Spinal cord (tissue), 10 donors: ENCODE measurements around the gene SLC37A4. TPM values are rescaled to one million over a fixed set of nuclear protein-coding genes. Genes with fewer than 3 reads are reported as not detected.
A peak's percentile ranks its signal among the peaks of the same experiment; 100 is the strongest.
"Not testable (repeated sequence)": the region's sequence is repeated elsewhere in the genome, so short reads cannot be mapped to it uniquely, and the experiment has no call there.

Experiments used
- DNase-seq, 6 donors: peaks; one replicate each; pipeline versions ENCODE4 v3.0.0 to v3.0.0-alpha.2; 2013 to 2015; ENCODE audit warnings: low spot score in 6 of 6, low read depth in 4 of 6
- H3K27ac ChIP-seq: one replicate; pipeline ENCODE4 v1.5.1; 2013; ENCODE audit warnings: low read depth, low read length, control low read depth
- H3K27me3 ChIP-seq: one replicate; pipeline ENCODE4 v1.6.1; 2013; ENCODE audit warnings: low read length; ENCODE audit not compliant: control insufficient read depth, insufficient read depth
- H3K36me3 ChIP-seq: one replicate; pipeline ENCODE4 v1.6.1; 2013; ENCODE audit warnings: low read length; ENCODE audit not compliant: control insufficient read depth, insufficient read depth
- H3K4me1 ChIP-seq: one replicate; pipeline ENCODE4 v1.6.1; 2013; ENCODE audit warnings: low read length; ENCODE audit not compliant: control insufficient read depth, insufficient read depth
- H3K4me3 ChIP-seq: one replicate; pipeline ENCODE4 v1.5.1; 2013; ENCODE audit warnings: low read depth, low read length, control low read depth
- H3K9me3 ChIP-seq: one replicate; pipeline ENCODE4 v1.6.1; 2013; ENCODE audit warnings: low read length; ENCODE audit not compliant: control insufficient read depth, insufficient read depth
- WGBS: methylation state at CpG from one replicate; pipeline ENCODE4 v1.1.5; 2013; ENCODE audit warnings: missing lambda C conversion rate; ENCODE audit not compliant: insufficient coverage; 5-methylcytosine and 5-hydroxymethylcytosine counted together
- long read RNA-seq, 4 donors: transcript quantifications; one replicate each; lab custom pipeline, GENCODE V29; 2026
- polyA plus RNA-seq, 2 donors: library from polyadenylated mRNA; unstranded; fragments of 120-200 nt; gene quantifications; one replicate each; pipeline ENCODE4 v1.2.1, GENCODE V29; 2013; ENCODE audit not compliant: insufficient read length in 2 of 2
- total RNA-seq, 2 donors: library from RNA; depleted of rRNA in 1 of 2; stranded (reverse); fragments of 120-200 nt in 1 of 2; fragments of >200 nt in 1 of 2; gene quantifications; one replicate each; pipeline versions ENCODE4 v1.2.3 to v1.2.4, GENCODE V29; 2013 to 2014
- donor health status: healthy.

SLC37A4 gene
- total RNA-seq (10 to 100 TPM in 1 of 2 donors, 1 to 10 TPM in 1; 8.1 to 16.8 TPM), polyA plus RNA-seq (10 to 100 TPM; 21.5 to 26.1 TPM)
- long read RNA-seq, donor 1, partial matches to known transcripts = 0 of 3 reads
- long read RNA-seq, donor 1, other reads (novel, unspliced or antisense) = 0 of 3 reads
- long read RNA-seq, donor 2, partial matches to known transcripts = 0 of 1 reads
- long read RNA-seq, donor 2, other reads (novel, unspliced or antisense) = 0 of 1 reads
- long read RNA-seq, donor 3, partial matches to known transcripts = 0 of 3 reads
- long read RNA-seq, donor 3, other reads (novel, unspliced or antisense) = 0 of 3 reads
- long read RNA-seq, donor 4, transcript SLC37A4-210 (9 exons, 2,040 nt) = major isoform, 5 of 7 reads
- long read RNA-seq, donor 4, partial matches to known transcripts = 0 of 7 reads
- long read RNA-seq, donor 4, other reads (novel, unspliced or antisense) = 0 of 7 reads

DNA sequence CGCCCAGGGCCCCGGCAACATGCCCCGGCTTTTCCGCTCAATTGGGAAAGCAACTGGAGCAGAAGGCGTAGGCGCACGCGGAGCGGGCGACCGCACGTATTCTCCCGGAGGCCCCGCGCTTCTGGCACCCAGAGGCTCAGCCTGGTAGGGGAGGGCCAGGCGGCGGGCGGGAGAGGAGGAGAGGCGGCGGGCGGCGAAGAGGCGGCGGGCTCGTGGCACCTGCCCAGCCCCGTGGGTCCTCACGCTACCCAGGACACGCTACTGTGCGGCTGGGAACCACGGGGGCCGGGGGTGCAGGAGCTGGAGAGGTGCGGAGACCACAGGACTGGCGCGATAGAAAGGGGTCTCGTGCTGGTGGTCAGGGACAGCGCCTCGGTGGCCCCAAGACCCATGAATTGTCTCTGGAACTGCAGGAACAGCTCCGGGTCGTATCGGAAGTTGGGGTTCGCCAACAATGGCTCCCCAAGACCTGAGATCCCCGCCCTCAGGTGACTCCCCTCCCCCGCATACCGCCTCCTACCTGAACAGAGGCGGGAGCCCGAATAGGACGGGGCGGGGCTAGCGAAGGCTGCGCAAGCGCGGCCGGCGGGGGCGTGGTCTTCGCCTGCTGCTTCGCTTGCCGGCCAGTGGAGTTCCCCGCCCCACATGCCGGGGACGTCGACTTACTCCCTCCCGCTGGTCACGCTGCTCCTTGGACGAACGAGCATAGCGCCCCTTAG, at the start of gene SLC37A4:
Gene SLC37A4 (minus strand): TSS at position 549 of the 719 bp plus-strand sequence.
- H3K36me3 ChIP-seq = peaks cover 31% of the 10 kb centered on the region
- H3K4me1 ChIP-seq = peaks cover 29% of the 10 kb centered on the region
- H3K27me3 ChIP-seq = no peaks in the 10 kb centered on the region
- H3K27ac ChIP-seq = peak within 1 kb of the TSS; percentile 64
- H3K9me3 ChIP-seq = no peaks in the 10 kb centered on the region
- under 1% methylated on average over 63 of the region's 67 CpGs for WGBS
- H3K4me3 ChIP-seq = peak within 1 kb of the TSS; percentile 87
- peak; percentile 78 to 98 (median 87) for DNase-seq

DNA sequence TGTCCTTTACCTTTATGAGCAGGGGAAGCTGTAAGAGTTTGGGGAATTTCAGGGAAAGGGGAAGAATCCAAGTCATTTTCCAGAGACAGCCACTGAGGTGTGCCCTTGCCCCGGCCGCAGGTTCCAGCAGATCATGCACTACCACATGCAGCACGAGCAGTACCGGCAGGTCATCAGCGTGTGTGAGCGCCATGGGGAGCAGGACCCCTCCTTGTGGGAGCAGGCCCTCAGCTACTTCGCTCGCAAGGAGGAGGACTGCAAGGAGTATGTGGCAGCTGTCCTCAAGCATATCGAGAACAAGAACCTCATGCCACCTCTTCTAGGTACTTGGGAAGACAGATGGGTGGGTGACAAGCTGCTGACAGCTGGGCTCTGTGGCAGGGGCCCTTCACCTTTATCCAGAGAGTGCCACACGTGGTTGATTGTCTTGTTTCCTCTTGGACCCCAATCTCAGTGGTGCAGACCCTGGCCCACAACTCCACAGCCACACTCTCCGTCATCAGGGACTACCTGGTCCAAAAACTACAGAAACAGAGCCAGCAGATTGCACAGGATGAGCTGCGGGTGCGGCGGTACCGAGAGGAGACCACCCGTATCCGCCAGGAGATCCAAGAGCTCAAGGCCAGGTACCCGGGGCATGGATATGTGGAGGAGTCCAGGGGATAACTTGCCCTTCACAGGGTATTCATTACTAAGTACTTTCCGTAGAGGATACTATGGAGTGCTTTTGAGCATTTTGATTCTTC, 48.2 kb upstream of the SLC37A4 start:
- no peaks in the 10 kb centered on the region for H3K4me1 ChIP-seq
- no peak overlapping the region for H3K27ac ChIP-seq
- H3K27me3 ChIP-seq = no peaks in the 10 kb centered on the region
- no peak overlapping the region for H3K4me3 ChIP-seq
- no peak for DNase-seq
- H3K36me3 ChIP-seq = peaks cover 75% of the 10 kb centered on the region
- no peaks in the 10 kb centered on the region for H3K9me3 ChIP-seq
- 95% methylated on average over 18 of the region's 19 CpGs for WGBS

GRCh38 chr11:119077839-119078238, 47.2 kb upstream of the SLC37A4 start:
- DNase-seq = no peak
- Histone ChIP-seq H3K4me1 (no peaks in the 10 kb centered on the region), H3K27me3 (no peaks in the 10 kb centered on the region), H3K27ac (no peak overlapping the region), H3K9me3 (no peaks in the 10 kb centered on the region), H3K4me3 (no peak overlapping the region), H3K36me3 (peaks cover 85% of the 10 kb centered on the region)
- WGBS = 95% methylated on average over 9 of the region's 11 CpGs

- no peaks in the 10 kb centered on the region for H3K9me3 ChIP-seq
- peak; percentile 84 to 98 (median 92) for DNase-seq
- H3K4me1 ChIP-seq = peaks cover 23% of the 10 kb centered on the region
- peak within 1 kb of the TSS; percentile 98 for H3K4me3 ChIP-seq
- peaks cover 39% of the 10 kb centered on the region for H3K36me3 ChIP-seq
- H3K27ac ChIP-seq = peak within 1 kb of the TSS; percentile 89
- under 1% methylated on average over 44 of the region's 49 CpGs for WGBS
- H3K27me3 ChIP-seq = no peaks in the 10 kb centered on the region
Measured at GRCh38 chr11:119067371-119068222, 36.9 kb upstream of the SLC37A4 start, which contains the start of gene VPS11. Gene VPS11 (plus strand): TSS chr11:119067818. CDS start chr11:119067824, 6 bp downstream.

GRCh38 chr11:119065369-119065768, 34.7 kb upstream of the SLC37A4 start:
- Histone ChIP-seq H3K27ac (no peak overlapping the region), H3K36me3 (peaks cover 21% of the 10 kb centered on the region), H3K4me1 (peaks cover 23% of the 10 kb centered on the region), H3K27me3 (no peaks in the 10 kb centered on the region), H3K4me3 (no peak overlapping the region), H3K9me3 (no peaks in the 10 kb centered on the region)
- WGBS = 45% methylated on average over 4 of the region's 4 CpGs
- DNase-seq = peak in 1 of 6 donors; percentile 8

DNA sequence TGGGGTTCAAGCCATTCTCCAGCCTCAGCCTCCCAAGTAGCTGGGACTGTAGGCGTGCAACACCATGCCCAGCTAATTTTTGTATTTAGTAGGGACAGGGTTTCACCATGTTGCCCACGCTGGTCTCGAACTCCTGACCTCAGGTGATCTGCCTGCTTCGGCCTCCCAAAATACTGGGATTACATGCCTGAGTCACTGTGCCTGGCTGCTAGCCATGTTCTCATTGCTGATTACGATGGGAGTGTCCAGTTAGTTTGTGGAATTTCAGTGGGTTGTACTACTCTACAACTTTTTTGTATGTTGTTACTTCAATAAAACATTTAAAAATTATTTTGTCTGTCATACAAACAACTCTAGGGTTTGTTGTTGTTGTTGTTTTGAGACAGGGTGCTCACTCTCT, 32.1 kb upstream of the SLC37A4 start:
- Histone ChIP-seq H3K4me3 (no peak overlapping the region), H3K27me3 (no peaks in the 10 kb centered on the region), H3K4me1 (peaks cover 20% of the 10 kb centered on the region), H3K36me3 (peaks cover 15% of the 10 kb centered on the region), H3K9me3 (no peaks in the 10 kb centered on the region), H3K27ac (no peak overlapping the region)
- WGBS = 84% methylated on average over 3 of the region's 5 CpGs
- DNase-seq = no peak

- DNase-seq = no peak
- Histone ChIP-seq H3K27ac (no peak overlapping the region), H3K27me3 (no peaks in the 10 kb centered on the region), H3K4me1 (peaks cover 15% of the 10 kb centered on the region), H3K4me3 (no peak overlapping the region), H3K9me3 (no peaks in the 10 kb centered on the region), H3K36me3 (peaks cover 15% of the 10 kb centered on the region)
- WGBS = 93% methylated on average over 2 of the region's 3 CpGs
Measured at GRCh38 chr11:119061256-119061655, 30.6 kb upstream of the SLC37A4 start.

DNA sequence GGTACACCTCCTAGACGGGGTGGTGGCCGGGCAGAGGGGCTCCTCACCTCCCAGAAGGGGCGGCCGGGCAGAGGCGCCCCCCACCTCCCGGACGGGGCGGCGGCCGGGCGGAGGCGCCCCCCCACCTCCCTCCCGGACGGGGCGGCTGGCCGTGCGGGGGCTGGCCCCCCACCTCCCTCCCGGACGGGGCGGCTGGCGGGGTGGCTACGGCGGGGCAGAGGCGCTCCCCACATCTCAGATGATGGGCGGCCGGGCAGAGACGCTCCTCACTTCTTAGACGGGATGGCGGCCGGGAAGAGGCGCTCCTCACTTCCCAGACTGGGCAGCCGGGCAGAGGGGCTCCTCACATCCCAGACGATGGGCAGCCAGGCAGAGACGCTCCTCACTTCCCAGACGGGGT, 28.5 kb upstream of the SLC37A4 start:
- not testable (repeated sequence) for H3K27me3 ChIP-seq

More for the DNA sequence above, 28.5 kb upstream of the SLC37A4 start:
- peaks cover 21% of the 10 kb centered on the region for H3K4me1 ChIP-seq
- not testable (repeated sequence) for DNase-seq, H3K4me3 ChIP-seq, H3K27ac ChIP-seq, H3K9me3 ChIP-seq
- WGBS = 89% methylated on average over 14 of the region's 35 CpGs
- H3K36me3 ChIP-seq = peaks cover 21% of the 10 kb centered on the region
